Measurements from ENCODE around the gene CCDC141. TPM values are rescaled to one million over a fixed set of nuclear protein-coding genes. Genes with fewer than 3 reads are reported as not detected.

Gene CCDC141
- total and polyA plus RNA-seq, 3 donors from 2014 or later: 2.2 to 25.9 (median 17.8) TPM

GRCh38 chr2:178845566-178846457 is 204.1 kb downstream of the CCDC141 start:
- TF ChIP-seq, protein P1, sequence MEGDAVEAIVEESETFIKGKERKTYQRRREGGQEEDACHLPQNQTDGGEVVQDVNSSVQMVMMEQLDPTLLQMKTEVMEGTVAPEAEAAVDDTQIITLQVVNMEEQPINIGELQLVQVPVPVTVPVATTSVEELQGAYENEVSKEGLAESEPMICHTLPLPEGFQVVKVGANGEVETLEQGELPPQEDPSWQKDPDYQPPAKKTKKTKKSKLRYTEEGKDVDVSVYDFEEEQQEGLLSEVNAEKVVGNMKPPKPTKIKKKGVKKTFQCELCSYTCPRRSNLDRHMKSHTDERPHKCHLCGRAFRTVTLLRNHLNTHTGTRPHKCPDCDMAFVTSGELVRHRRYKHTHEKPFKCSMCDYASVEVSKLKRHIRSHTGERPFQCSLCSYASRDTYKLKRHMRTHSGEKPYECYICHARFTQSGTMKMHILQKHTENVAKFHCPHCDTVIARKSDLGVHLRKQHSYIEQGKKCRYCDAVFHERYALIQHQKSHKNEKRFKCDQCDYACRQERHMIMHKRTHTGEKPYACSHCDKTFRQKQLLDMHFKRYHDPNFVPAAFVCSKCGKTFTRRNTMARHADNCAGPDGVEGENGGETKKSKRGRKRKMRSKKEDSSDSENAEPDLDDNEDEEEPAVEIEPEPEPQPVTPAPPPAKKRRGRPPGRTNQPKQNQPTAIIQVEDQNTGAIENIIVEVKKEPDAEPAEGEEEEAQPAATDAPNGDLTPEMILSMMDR (IDR thresholded peaks at IDR 0.05): no peak
- no peak for TF ChIP-seq POLR2A (IDR thresholded peaks at IDR 0.05)
- intact Hi-C loops (cut with DNase I; ENCODE audit: low total_unique reads): no loop called here
- H3K36me3 ChIP-seq (ENCODE audit: low read depth, missing control alignments): no peaks in the 10 kb centered on the region
- no peak overlapping the region for H3K27ac ChIP-seq
- H3K4me1 ChIP-seq: no peaks in the 10 kb centered on the region
- 61 to 64% methylated on average over 2 of the region's 2 CpGs for WGBS, 2 donors
- H3K4me3 ChIP-seq: no peak overlapping the region
- H3K27me3 ChIP-seq: no peaks in the 10 kb centered on the region
- no peak for DNase-seq
- no peaks in the 10 kb centered on the region for H3K9me3 ChIP-seq

- no peaks in the 10 kb centered on the region for H3K27me3 ChIP-seq
- 63 to 64% methylated on average over 2 of the region's 2 CpGs for WGBS, 2 donors
Observed at GRCh38 chr2:178844701-178845100, 205.2 kb downstream of the CCDC141 start.

DNA sequence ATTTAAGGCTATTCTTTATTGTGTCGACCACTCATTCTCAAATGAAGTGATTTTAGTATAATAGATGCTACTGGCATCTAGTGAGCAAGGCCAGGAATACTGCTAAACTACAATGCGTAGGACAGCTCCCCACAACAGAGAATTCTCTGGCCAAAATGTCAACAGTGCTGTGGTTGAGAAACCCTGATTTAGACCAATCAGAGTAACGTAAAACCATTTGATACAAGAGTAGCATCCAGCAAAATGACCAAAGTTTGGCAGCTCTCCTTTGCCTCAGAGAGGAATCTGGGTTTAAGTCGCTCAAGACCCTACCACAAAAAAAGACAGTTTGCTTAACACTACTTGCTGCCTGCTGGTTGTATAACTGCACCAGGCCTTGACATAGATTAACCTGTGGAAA is 205.7 kb downstream of the CCDC141 start:
- H3K27me3 ChIP-seq: no peaks in the 10 kb centered on the region
- no peak overlapping the region for H3K4me3 ChIP-seq
- H3K27ac ChIP-seq: no peak overlapping the region
- TF ChIP-seq POLR2A (IDR thresholded peaks at IDR 0.05): no peak
- TF ChIP-seq, protein P1 (IDR thresholded peaks at IDR 0.05): no peak
- 85 to 90% methylated on average over 4 of the region's 4 CpGs for WGBS, 2 donors
- H3K36me3 ChIP-seq (ENCODE audit: low read depth, missing control alignments): no peaks in the 10 kb centered on the region
- intact Hi-C loops (cut with DNase I; ENCODE audit: low total_unique reads): no loop called here
- no peak for DNase-seq
- H3K9me3 ChIP-seq: no peaks in the 10 kb centered on the region
- H3K4me1 ChIP-seq: no peaks in the 10 kb centered on the region

More at GRCh38 chr2:178844701-178845100, 205.2 kb downstream of the CCDC141 start:
- H3K36me3 ChIP-seq (ENCODE audit: low read depth, missing control alignments): no peaks in the 10 kb centered on the region
- no peak overlapping the region for H3K4me3 ChIP-seq
- TF ChIP-seq, protein P1 (IDR thresholded peaks at IDR 0.05): no peak
- no peak for TF ChIP-seq POLR2A (IDR thresholded peaks at IDR 0.05)
- no peak for DNase-seq
- no peaks in the 10 kb centered on the region for H3K4me1 ChIP-seq
- no peak overlapping the region for H3K27ac ChIP-seq
- no peaks in the 10 kb centered on the region for H3K9me3 ChIP-seq
- intact Hi-C loops (cut with DNase I; ENCODE audit: low total_unique reads): no loop called here

- H3K36me3 ChIP-seq (ENCODE audit: low read depth, missing control alignments): no peaks in the 10 kb centered on the region
- no peaks in the 10 kb centered on the region for H3K27me3 ChIP-seq
- H3K27ac ChIP-seq: no peak overlapping the region
- no peak overlapping the region for H3K4me3 ChIP-seq
- no peaks in the 10 kb centered on the region for H3K4me1 ChIP-seq
- TF ChIP-seq, protein P1 (IDR thresholded peaks at IDR 0.05): no peak
- TF ChIP-seq POLR2A (IDR thresholded peaks at IDR 0.05): no peak
- H3K9me3 ChIP-seq: no peaks in the 10 kb centered on the region
- intact Hi-C loops (cut with DNase I; ENCODE audit: low total_unique reads): no loop called here
- DNase-seq: no peak
- 93 to 94% methylated on average over 1 of the region's 1 CpG for WGBS, 2 donors
Observed at GRCh38 chr2:178843697-178844096, 206.2 kb downstream of the CCDC141 start.

Data from testis (tissue), 3 donors.